Caki2 (cell line): Measurements from ENCODE around the gene RBM4. TPM values are rescaled to one million over a fixed set of nuclear protein-coding genes. Genes with fewer than 3 reads are reported as not detected.

ENCODE experiments used
- DNase-seq: peaks from one replicate; pipeline ENCODE4 v3.0.0-alpha.2; 2015; ENCODE audit warnings: low read depth
- in situ Hi-C: cut with HindIII; loops from 2 replicates; pipeline ENCODE4 v1.10.0; 2016; ENCODE audit warnings: low sequenced_read_pairs, low pct_unique_long_range_greater_than_20kb, mixed read lengths
- total RNA-seq: library from RNA; depleted of rRNA; stranded (reverse); fragments of >200 nt; shearing (Covaris generic); gene quantifications from 2 replicates; pipeline ENCODE4 v1.2.3, GENCODE V29; 2014; ENCODE audit warnings: low replicate concordance

RBM4 gene
- total RNA-seq, 1 experiment from 2014 or later, result 116 TPM

GRCh38 chr11:66680966-66681645 lies 42.6 kb downstream of the RBM4 start:
- in situ Hi-C loops, result no loop called here
- DNase-seq, result no peak

- no peak for DNase-seq
- in situ Hi-C loops, result no loop called here
Measured at GRCh38 chr11:66683877-66684276, 45.4 kb downstream of the RBM4 start.

- DNase-seq, result no peak
- in situ Hi-C loops, result no loop called here
Measured at GRCh38 chr11:66684635-66685034, 46.1 kb downstream of the RBM4 start.

GRCh38 chr11:66685276-66686099 lies 47.0 kb downstream of the RBM4 start:
- in situ Hi-C loops, result no loop called here
- no peak for DNase-seq

DNA sequence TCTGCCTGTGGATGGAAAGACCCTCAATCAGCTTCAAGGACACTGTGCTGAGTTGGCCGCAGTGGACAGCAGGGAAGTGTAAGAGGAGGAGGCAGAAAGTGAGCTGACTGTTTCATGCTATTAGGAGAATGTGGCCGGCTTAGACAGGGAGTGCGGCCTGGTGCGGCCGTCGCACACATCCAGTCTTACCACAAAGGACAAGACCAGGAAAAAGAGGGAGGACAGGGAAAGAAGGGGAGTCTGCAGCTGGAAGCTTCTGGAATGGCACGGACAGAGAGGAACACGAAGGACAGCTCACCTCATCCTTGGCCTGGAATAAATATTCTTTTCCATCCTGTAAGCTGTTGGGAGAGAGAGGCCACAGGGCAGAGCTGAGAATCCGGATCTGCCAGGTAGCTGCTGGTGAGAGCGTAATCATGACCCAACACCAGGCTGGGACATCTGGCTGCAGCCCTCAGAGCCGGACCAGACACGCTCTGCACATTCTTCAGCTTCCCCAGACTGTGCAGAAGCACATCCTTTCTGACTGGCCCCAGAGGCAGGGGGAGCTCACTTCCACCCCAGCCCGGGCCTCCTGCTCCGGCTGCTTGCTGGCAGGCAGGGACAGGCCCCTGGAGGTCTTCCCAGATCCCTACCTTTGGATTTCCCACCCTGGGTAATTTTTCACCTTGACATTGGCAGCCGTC lies 47.7 kb downstream of the RBM4 start:
- in situ Hi-C loops, result no loop called here

DNA sequence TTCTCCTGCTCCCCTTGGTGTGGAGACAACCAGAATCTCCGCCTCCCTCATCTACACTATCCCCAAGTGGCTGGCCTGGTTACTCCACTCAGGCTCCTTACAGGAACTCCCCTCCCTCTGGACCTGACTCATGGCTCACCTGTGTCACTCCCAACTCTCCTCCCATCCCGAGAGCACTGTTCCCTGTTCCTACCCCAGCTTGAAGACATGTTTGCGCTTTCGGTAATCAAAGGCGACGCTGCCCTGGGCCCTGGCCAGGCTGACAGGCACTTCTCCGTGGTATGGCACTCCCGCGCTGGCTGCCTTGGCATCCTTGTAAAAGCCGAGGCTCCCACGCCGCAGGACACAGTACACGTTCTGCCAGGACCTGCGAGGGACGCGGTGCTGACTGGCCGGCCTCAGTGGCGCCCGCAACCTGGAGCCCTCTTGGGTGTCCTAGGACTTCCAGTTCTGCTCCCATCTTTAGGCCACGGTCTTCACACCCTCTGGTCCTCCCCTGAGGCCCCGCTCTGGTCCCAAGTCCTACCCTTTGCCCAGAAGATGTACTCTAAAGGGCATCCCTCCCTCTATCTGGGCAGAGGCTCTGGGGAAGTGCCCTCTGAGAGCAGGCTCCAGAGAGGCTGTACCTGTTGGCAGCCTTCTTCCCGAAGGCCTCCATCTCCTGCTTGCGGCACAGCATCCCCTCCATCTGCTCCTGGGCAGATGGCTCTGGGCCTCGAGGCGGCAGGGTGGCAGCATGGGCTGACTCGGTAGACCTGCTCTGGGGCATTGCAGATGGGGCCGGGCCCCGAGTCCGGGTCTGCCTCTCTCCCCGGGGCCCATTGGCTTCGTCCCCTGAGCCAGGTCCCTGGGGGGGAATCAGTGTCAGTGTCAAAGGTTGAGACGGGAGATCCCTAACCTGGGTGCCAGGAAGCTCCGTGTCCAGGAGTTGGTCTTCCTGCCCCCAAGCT lies 48.6 kb downstream of the RBM4 start:
- no peak for DNase-seq
- in situ Hi-C loops, result no loop called here

More for the DNA sequence above, 47.7 kb downstream of the RBM4 start:
- DNase-seq, result no peak

DNA sequence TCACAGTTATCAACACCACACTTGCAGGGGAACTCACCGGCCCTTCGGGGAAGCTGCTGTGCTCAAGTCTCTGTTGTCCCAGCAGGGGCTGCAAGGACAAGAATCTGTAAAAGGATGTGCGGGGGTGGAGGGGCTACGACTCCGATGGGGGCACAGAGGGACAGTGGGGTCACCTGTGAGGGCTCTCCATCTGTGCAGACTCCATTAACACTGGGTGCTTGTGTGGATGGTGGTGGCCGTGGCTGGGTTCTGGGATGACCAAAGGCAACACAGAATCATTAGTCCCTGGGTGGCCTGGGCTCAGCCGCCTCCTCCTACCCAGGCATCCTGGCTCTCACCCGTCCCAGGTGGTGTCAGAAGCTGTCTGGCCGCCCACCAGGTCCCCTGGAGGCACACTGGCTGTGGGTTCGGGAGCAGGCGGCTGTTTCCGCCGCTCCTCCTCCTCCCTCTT lies 49.4 kb downstream of the RBM4 start:
- in situ Hi-C loops, result no loop called here
- DNase-seq, result no peak

- DNase-seq, result no peak
- in situ Hi-C loops, result no loop called here
Measured at GRCh38 chr11:66688561-66689534, 50.3 kb downstream of the RBM4 start.

GRCh38 chr11:66689661-66690590 lies 51.4 kb downstream of the RBM4 start:
- in situ Hi-C loops, result no loop called here
- DNase-seq, result no peak

DNA sequence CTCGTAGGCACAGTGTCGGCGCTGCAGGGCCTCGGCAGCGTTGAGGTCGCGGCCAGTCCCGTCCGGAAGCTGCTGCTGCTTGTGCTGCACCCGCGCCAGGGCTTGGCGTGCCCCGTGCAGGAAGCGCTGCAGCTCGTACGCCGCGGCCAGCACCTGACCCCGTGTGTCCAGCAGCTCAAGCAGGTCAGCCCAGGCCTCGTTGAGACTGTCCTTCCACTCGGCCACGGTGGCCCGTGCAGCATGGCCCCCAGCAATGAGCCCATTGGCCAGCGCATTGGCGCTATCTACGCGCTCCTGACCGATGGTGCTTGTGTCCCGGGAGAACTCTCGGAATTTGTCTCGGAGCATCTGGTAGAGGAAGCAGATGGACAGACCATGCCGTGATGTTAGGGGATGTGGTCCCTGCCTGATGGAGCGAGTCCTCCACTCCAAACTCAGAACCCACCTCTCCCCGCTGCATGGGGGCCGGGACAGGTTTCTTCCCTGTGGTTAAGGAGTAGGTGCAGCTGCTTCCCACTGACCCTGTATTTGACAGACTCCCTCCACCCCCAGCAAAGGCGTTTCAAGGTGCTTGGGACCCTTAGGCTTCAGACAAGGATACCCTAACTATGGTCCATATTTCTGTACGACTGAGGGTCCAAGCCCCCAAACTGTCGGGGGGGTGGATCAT lies 52.9 kb downstream of the RBM4 start:
- in situ Hi-C loops, result no loop called here
- DNase-seq, result no peak

DNA sequence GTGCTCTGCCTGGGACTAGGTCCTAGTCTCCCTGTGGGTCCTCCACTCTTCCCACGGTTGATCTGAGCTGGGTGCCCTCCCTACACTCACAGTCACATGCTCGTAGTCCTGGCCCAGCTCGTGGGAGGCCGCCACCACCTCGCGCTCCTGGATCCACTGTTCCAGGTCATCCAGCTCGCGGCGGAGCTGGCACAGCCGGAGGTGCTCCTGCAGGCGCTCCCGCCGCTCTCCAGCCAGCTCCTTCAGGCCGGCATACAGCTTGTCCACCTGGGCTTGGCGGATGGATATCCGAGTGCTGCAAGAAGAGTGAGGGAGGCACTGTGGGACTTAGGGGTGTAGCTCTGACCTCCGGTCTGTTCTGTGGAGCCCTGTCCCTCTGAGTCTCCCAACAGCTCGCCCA lies 53.9 kb downstream of the RBM4 start:
- in situ Hi-C loops, result no loop called here
- no peak for DNase-seq

- in situ Hi-C loops, result no loop called here
- DNase-seq, result no peak
Measured at GRCh38 chr11:66692871-66693331, 54.4 kb downstream of the RBM4 start.

DNA sequence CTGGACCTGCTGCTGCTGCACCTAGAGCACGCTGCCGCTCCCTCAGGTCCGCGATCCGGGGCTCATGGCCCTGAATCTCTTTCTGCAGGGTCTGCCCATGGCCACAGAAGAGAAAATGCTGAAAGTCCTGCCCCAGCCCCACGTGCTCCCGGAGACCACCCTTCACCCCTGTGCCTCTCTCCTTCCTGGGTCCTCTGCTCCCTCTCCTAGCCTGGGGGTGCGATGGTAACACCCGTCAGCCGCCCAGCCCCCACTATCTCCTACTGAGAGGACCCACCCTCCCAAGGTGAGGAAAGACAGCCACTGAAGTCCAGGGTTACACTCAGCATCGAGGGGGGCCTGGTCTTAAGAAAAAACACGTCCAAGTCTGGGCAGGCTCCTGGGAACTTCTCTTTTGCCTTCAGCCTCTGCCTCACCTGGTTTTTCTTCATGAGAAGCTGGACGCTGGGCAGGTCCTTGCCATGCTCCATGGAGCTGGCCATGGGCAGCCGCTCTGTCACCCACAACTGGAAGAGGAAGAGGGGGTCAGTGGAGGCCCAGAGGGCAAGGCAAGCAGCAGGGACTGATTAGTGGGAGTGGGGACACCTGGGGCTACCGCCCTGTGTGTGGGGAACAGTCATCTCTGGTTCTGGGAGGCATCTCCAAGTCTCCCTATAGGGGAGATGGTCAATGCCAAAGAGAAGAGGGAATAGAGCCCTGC lies 55.0 kb downstream of the RBM4 start:
- in situ Hi-C loops, result no loop called here
- no peak for DNase-seq

GRCh38 chr11:66694056-66694410 lies 55.5 kb downstream of the RBM4 start:
- in situ Hi-C loops, result no loop called here
- no peak for DNase-seq

GRCh38 chr11:66694732-66695207 lies 56.3 kb downstream of the RBM4 start:
- in situ Hi-C loops, result no loop called here
- DNase-seq, result peak; percentile 87
